HEK293 (cell line): ENCODE results near the gene NFKBIZ.
A peak's percentile ranks its signal among the peaks of the same experiment; 100 is the strongest.

Source experiments
- CTCF ChIA-PET: fragments of 350-600 bp; formaldehyde crosslinking; extraction: SDS; loops from one replicate; lab custom pipeline; 2021; ENCODE audit warnings: antibody characterized with exemption; lab: Yijun Ruan, JAX
- POLR2A ChIA-PET: fragments of 300-600 bp; formaldehyde crosslinking; extraction: SDS; loops from one replicate; lab custom pipeline; 2020; ENCODE audit warnings: antibody characterized with exemption, inconsistent platforms; lab: Yijun Ruan, JAX
- H3K27ac ChIP-seq: fragments of 200-500 bp; sonication (Bioruptor generic); 2 replicates; pipeline ENCODE4 v1.5.1; 2014; ENCODE audit warnings: low read depth, low read length, control low read depth, inconsistent platforms; ENCODE audit errors: extremely low read depth
- H3K36me3 ChIP-seq, 2 experiments: fragments of 200-500 bp in 1 of 2; sonication (Bioruptor generic) in 1 of 2; 1 replicate in 1 of 2; 2 replicates in 1 of 2; pipeline ENCODE4 v1.5.1; 2014 to 2017; ENCODE audit warnings: inconsistent platforms in 2 of 2, low read length in 2 of 2; ENCODE audit not compliant: control insufficient read depth in 2 of 2, insufficient read depth in 1 of 2
- H3K4me1 ChIP-seq: fragments of 200-500 bp; sonication (Bioruptor generic); 2 replicates; pipeline ENCODE4 v1.5.1; 2014; ENCODE audit warnings: mild to moderate bottlenecking, low read length, inconsistent platforms; ENCODE audit not compliant: control insufficient read depth, insufficient read depth
- H3K4me3 ChIP-seq: 2 replicates; pipeline ENCODE4 v1.5.1; 2011; ENCODE audit warnings: low read depth, mild to moderate bottlenecking, control low read depth, low read length, moderate library complexity
- H3K9me3 ChIP-seq: fragments of 200-500 bp; sonication (Bioruptor generic); 2 replicates; pipeline ENCODE4 v1.5.1; 2014; ENCODE audit warnings: low read depth, low read length, inconsistent platforms; ENCODE audit not compliant: control insufficient read depth, insufficient read depth
- FEZF1 ChIP-seq: fragments of 450-650 bp; formaldehyde crosslinking; IDR thresholded peaks from 2 replicates; pipeline ENCODE4 v1.5.1; 2016; ENCODE audit warnings: missing biosample characterization, missing genetic modification characterization
- GFI1B ChIP-seq: fragments of 450-650 bp; formaldehyde crosslinking; IDR thresholded peaks from 2 replicates; pipeline ENCODE4 v1.5.1; 2016; ENCODE audit warnings: missing biosample characterization, missing genetic modification characterization
- PRDM4 ChIP-seq: fragments of 450-650 bp; formaldehyde crosslinking; IDR thresholded peaks from 2 replicates; pipeline ENCODE4 v1.5.1; 2017; ENCODE audit warnings: missing biosample characterization, missing genetic modification characterization
- REST ChIP-seq: fragments of 450-650 bp; formaldehyde crosslinking; IDR thresholded peaks from 2 replicates; pipeline ENCODE4 v1.5.1; 2016; ENCODE audit warnings: missing biosample characterization, missing genetic modification characterization
- YY2 ChIP-seq: fragments of 450-650 bp; formaldehyde crosslinking; IDR thresholded peaks from 2 replicates; pipeline ENCODE4 v1.5.1; 2016; ENCODE audit warnings: missing biosample characterization, missing genetic modification characterization
- ZNF112 ChIP-seq: fragments of 450-650 bp; formaldehyde crosslinking; IDR thresholded peaks from 2 replicates; pipeline ENCODE4 v1.5.0; 2017; ENCODE audit warnings: missing biosample characterization, missing genetic modification characterization
- ZNF121 ChIP-seq: fragments of 450-650 bp; formaldehyde crosslinking; IDR thresholded peaks from 2 replicates; pipeline ENCODE4 v1.5.1; 2016; ENCODE audit warnings: missing biosample characterization, missing genetic modification characterization
- ZNF146 ChIP-seq: fragments of 450-650 bp; formaldehyde crosslinking; IDR thresholded peaks from 2 replicates; pipeline ENCODE4 v1.5.1; 2016; ENCODE audit warnings: missing biosample characterization, missing genetic modification characterization
- ZNF19 ChIP-seq: fragments of 450-650 bp; formaldehyde crosslinking; IDR thresholded peaks from 2 replicates; pipeline ENCODE4; 2016; ENCODE audit warnings: missing biosample characterization, missing genetic modification characterization, low read depth
- ZNF214 ChIP-seq: fragments of 450-650 bp; formaldehyde crosslinking; IDR thresholded peaks from 2 replicates; pipeline ENCODE4 v1.5.1; 2017; ENCODE audit warnings: missing biosample characterization, mild to moderate bottlenecking, missing genetic modification characterization, borderline replicate concordance
- ZNF311 ChIP-seq: fragments of 450-650 bp; formaldehyde crosslinking; IDR thresholded peaks from 2 replicates; pipeline ENCODE4 v1.5.1; 2017; ENCODE audit warnings: missing biosample characterization, missing genetic modification characterization, borderline replicate concordance
- ZNF335 ChIP-seq: fragments of 450-650 bp; formaldehyde crosslinking; conservative IDR thresholded peaks from 2 replicates; pipeline ENCODE4 v1.5.1; 2016; ENCODE audit warnings: missing biosample characterization, missing genetic modification characterization
- ZNF404 ChIP-seq: fragments of 450-650 bp; formaldehyde crosslinking; IDR thresholded peaks from 2 replicates; pipeline ENCODE4 v1.5.1; 2017; ENCODE audit warnings: missing biosample characterization, missing genetic modification characterization
- ZNF48 ChIP-seq: fragments of 450-650 bp; formaldehyde crosslinking; IDR thresholded peaks from 2 replicates; pipeline ENCODE4 v1.5.1; 2016; ENCODE audit warnings: missing biosample characterization, missing genetic modification characterization
- ZNF544 ChIP-seq: fragments of 450-650 bp; formaldehyde crosslinking; IDR thresholded peaks from 2 replicates; pipeline ENCODE4 v1.5.0; 2017; ENCODE audit warnings: missing biosample characterization, missing genetic modification characterization
- ZNF555 ChIP-seq: fragments of 450-650 bp; formaldehyde crosslinking; conservative IDR thresholded peaks from 2 replicates; pipeline ENCODE4 v1.5.1; 2017; ENCODE audit warnings: missing biosample characterization, mild to moderate bottlenecking, missing genetic modification characterization, inconsistent platforms
- ZNF560 ChIP-seq: fragments of 450-650 bp; formaldehyde crosslinking; IDR thresholded peaks from 2 replicates; pipeline ENCODE4 v1.5.1; 2017; ENCODE audit warnings: missing biosample characterization, missing genetic modification characterization, borderline replicate concordance
- ZNF585B ChIP-seq: fragments of 450-650 bp; formaldehyde crosslinking; IDR thresholded peaks from 2 replicates; pipeline ENCODE4 v1.5.1; 2016; ENCODE audit warnings: missing biosample characterization, missing genetic modification characterization
- ZNF830 ChIP-seq: fragments of 450-650 bp; IDR thresholded peaks from 2 replicates; pipeline ENCODE4 v1.5.0; 2018; ENCODE audit warnings: missing biosample characterization, missing genetic modification characterization, low read depth, mild to moderate bottlenecking, moderate library complexity

Gene NFKBIZ

GRCh38 chr3:101873619-101874018 lies 24.3 kb downstream of the NFKBIZ start:
- POLR2A ChIA-PET, result no interaction called here
- Histone ChIP-seq H3K36me3 (no peaks in the 10 kb centered on the region), H3K27ac (no peak overlapping the region), H3K4me1 (no peaks in the 10 kb centered on the region), H3K4me3 (no peak overlapping the region), H3K9me3 (no peaks in the 10 kb centered on the region)
- CTCF ChIA-PET, result no interaction called here
- TF ChIP-seq REST (tag by site-specific recombination), result no peak
- no peak for TF ChIP-seq ZNF544 (tag by site-specific recombination)

GRCh38 chr3:101876142-101876541 lies 26.8 kb downstream of the NFKBIZ start:
- ChIA-PET POLR2A (no interaction called here), CTCF (interaction anchor here (0.7 to 1.0 kb wide), 2 partner anchors 26 to 1729 kb away, joined by 3 to 4 read pairs; no protein-coding TSS in a partner anchor)
- Histone ChIP-seq H3K9me3 (no peaks in the 10 kb centered on the region), H3K27ac (no peak overlapping the region), H3K4me1 (0 out of 2 replicates have a peak, but pooled peaks cover 3% of the 10 kb centered on the region), H3K36me3 (no peaks in the 10 kb centered on the region), H3K4me3 (no peak overlapping the region)
- TF ChIP-seq ZNF311, result no peak
- no peak for TF ChIP-seq YY2 (tag by site-specific recombination)
- TF ChIP-seq GFI1B (tag by site-specific recombination), result no peak
- TF ChIP-seq ZNF585B (tag by site-specific recombination), result no peak

- H3K27ac ChIP-seq, result no peak overlapping the region
- ChIA-PET CTCF (no interaction called here), POLR2A (no interaction called here)
- no peak overlapping the region for H3K4me3 ChIP-seq
- no peaks in the 10 kb centered on the region for H3K36me3 ChIP-seq
- 0 out of 2 replicates have a peak, but pooled peaks cover 3% of the 10 kb centered on the region for H3K4me1 ChIP-seq
- no peak for TF ChIP-seq ZNF121 (tag by site-specific recombination)
- H3K9me3 ChIP-seq, result no peaks in the 10 kb centered on the region
Measured at GRCh38 chr3:101878589-101878988, 29.3 kb downstream of the NFKBIZ start.

- H3K36me3 ChIP-seq, result no peaks in the 10 kb centered on the region
- no peaks in the 10 kb centered on the region for H3K9me3 ChIP-seq
- H3K27ac ChIP-seq, result no peak overlapping the region
- H3K4me1 ChIP-seq, result 0 out of 2 replicates have a peak, but pooled peaks cover 3% of the 10 kb centered on the region
- POLR2A ChIA-PET, result no interaction called here
- CTCF ChIA-PET, result no interaction called here
- TF ChIP-seq ZNF335 (tag by site-specific recombination) (peak; percentile 49), ZNF214 (tag by site-specific recombination) (no peak)
- no peak overlapping the region for H3K4me3 ChIP-seq
Measured at GRCh38 chr3:101879102-101879501, 29.8 kb downstream of the NFKBIZ start.

- Histone ChIP-seq H3K27ac (no peak overlapping the region), H3K4me3 (no peak overlapping the region), H3K4me1 (0 out of 2 replicates have a peak, but pooled peaks cover 3% of the 10 kb centered on the region), H3K36me3 (no peaks in the 10 kb centered on the region), H3K9me3 (no peaks in the 10 kb centered on the region)
- POLR2A ChIA-PET, result no interaction called here
- CTCF ChIA-PET, result no interaction called here
- TF ChIP-seq FEZF1 (tag by site-specific recombination), result no peak
- TF ChIP-seq ZNF560, result no peak
- no peak for TF ChIP-seq ZNF830
- TF ChIP-seq ZNF48 (tag by site-specific recombination), result no peak
- TF ChIP-seq ZNF404 (tag by site-specific recombination), result no peak
- no peak for TF ChIP-seq ZNF19 (tag by site-specific recombination)
- no peak for TF ChIP-seq PRDM4 (tag by site-specific recombination)
- TF ChIP-seq ZNF146 (tag by site-specific recombination), result no peak
- no peak for TF ChIP-seq ZNF214 (tag by site-specific recombination)
- TF ChIP-seq ZNF555 (tag by site-specific recombination), result no peak
- no peak for TF ChIP-seq ZNF112 (tag by site-specific recombination)
Measured at GRCh38 chr3:101879623-101880284, 30.4 kb downstream of the NFKBIZ start.
